Measurements from ENCODE around the gene SBDS.
"Not testable (repeated sequence)": the region's sequence is repeated elsewhere in the genome, so short reads cannot be mapped to it uniquely, and the experiment has no call there.

The SBDS gene

GRCh38 chr7:67021260-67021659, 25.9 kb upstream of the SBDS start:
- H3K27ac ChIP-seq = no peak overlapping the region
- no peak for TF ChIP-seq CTCF (conservative IDR thresholded peaks at IDR 0.05)

- TF ChIP-seq CTCF (conservative IDR thresholded peaks at IDR 0.05) = no peak
- H3K27ac ChIP-seq = no peak overlapping the region; the same call in 1 of the 2 replicates
Measured at GRCh38 chr7:67019562-67020390, 24.4 kb upstream of the SBDS start.

- no peak overlapping the region for H3K27ac ChIP-seq
- TF ChIP-seq CTCF (conservative IDR thresholded peaks at IDR 0.05) = no peak
Measured at GRCh38 chr7:67018940-67019339, 23.6 kb upstream of the SBDS start.

GRCh38 chr7:67017971-67018370, 22.6 kb upstream of the SBDS start:
- H3K27ac ChIP-seq = not testable (repeated sequence)

- not testable (repeated sequence) for H3K27ac ChIP-seq
Measured at GRCh38 chr7:67014076-67014622, 18.8 kb upstream of the SBDS start.

- not testable (repeated sequence) for H3K27ac ChIP-seq
Measured at GRCh38 chr7:67009677-67010076, 14.3 kb upstream of the SBDS start.

GRCh38 chr7:67008260-67008659, 12.9 kb upstream of the SBDS start:
- TF ChIP-seq CTCF (conservative IDR thresholded peaks at IDR 0.05) = no peak
- no peak overlapping the region for H3K27ac ChIP-seq

- H3K27ac ChIP-seq = no peak overlapping the region
- TF ChIP-seq CTCF (conservative IDR thresholded peaks at IDR 0.05) = no peak
Measured at GRCh38 chr7:67006965-67007364, 11.6 kb upstream of the SBDS start.

GRCh38 chr7:67004145-67004544, 8.8 kb upstream of the SBDS start:
- not testable (repeated sequence) for H3K27ac ChIP-seq
